Renal pelvis (tissue), 4 donors: ENCODE results near the gene ZFHX3. TPM values are rescaled to one million over a fixed set of nuclear protein-coding genes. Genes with fewer than 3 reads are reported as not detected.
A peak's percentile ranks its signal among the peaks of the same experiment; 100 is the strongest.

Experiments used
- DNase-seq: peaks from one replicate; pipeline ENCODE4 v3.0.0-alpha.2; 2013
- polyA plus RNA-seq, 3 donors: library from polyadenylated mRNA; unstranded; fragments of 120-200 nt; gene quantifications; one replicate each; pipeline ENCODE4 v1.2.1, GENCODE V29; 2013; ENCODE audit not compliant: insufficient read length in 3 of 3

Gene ZFHX3
- polyA plus RNA-seq, 3 donors: 17.6 to 24.2 (median 23.3) TPM

DNA sequence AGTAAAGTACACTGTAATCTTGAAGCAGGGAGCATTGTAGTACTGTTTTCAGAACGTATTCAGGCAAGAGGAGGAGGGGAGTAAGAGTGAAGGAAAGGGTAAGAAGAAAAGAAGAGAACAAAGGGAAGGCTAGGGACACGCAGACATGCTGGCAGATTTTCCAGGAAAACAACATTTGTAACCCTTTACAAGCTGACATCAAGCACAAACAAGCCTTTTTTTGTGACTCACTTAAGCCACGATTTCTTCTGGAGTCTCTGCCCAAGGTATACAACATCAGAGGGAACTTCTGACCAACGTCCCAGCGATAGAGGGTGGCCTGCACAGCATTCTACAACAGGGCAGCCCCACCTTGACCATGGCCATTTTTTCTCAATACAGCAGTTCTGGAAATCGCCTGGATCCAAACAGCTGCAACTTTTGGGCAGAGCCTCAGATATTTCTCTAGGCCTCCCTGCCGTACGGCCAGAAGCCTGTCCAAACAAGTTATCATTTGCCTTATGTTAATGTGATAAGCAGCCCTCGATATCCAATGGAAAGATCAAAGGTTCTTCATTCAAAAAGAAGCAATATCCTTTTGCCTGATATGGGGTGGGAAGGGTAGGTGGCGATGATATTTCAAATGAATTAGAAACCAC, 247.3 kb downstream of the ZFHX3 start:
- DNase-seq: no peak

DNA sequence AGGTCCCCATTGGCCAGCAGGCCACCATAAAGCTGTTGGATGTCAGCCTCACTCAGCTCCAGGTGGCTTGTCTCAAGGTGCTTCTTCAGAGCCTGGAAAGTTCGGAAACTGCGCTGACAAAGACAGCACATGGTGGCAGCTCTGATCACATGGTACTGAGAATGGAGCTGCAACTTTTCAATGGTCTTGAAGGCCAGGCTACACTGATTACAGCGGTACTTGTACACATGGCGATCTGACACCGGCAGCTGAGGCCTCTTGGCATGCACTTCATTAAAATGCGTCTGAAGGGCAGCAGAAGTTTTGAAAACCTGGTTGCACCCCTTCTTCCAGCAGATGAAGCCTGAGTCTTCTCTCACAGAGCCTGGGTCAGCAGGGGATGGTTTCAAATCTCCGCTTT, 249.7 kb downstream of the ZFHX3 start:
- DNase-seq: no peak

DNA sequence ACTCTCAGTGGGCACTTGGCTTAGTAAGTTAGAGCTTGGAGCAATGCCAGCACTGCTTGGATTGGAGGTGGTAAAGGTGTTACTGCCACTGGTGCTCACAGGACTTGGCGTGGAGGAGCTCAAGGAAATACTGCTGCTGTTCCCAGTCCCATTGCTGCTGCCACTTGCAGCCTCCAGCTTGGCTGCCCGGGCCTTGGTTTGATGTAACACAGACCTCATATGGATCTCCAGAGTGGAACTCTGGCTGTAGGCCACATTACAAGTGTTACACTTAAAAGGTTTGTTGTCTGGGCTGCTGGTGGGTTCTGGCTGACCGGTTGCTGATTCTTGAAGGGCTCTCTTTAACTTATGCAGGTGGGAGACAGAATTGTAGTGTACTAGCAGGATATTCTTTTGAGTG, 250.3 kb downstream of the ZFHX3 start:
- no peak for DNase-seq

DNA sequence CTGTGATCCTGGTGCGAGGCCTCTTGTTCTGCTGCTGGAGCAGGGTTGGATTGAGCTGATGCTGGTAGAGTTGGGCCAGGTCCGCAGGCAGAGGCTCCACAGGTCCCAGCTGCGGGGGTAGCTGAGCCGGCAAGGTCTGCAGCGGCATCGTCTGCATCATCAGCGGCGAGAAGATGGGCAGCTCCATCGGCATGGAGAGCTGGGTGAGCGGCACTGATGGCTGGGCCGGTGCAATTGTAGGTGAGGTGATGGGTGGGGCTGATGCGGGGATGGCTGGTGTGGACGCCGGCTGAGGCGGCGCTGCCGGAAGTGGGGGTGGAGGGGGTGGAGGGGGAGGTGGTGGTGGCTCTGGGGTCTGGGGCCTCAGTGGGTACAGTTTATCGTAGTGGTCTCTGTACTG, 251.7 kb downstream of the ZFHX3 start:
- no peak for DNase-seq

DNA sequence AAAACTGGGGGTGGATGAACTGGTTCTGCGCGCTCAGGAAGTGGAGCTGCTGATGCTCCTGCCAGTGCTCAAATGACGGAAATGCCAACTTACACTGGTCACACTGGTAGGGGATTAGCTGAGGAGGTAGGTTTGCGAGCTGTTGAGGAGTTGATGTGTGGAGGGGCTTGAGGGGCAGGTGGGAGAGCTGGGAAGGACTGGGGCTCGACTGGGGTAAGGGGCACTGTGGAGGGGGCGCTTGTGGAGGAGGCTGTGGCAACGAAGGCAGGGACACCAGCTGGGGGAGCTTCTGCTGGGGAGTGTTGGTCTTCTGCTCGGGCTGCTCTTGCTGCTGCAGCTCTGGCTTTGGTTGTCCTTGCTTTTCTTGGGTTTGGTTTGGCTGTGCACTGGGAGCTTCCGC, 252.9 kb downstream of the ZFHX3 start:
- no peak for DNase-seq

DNA sequence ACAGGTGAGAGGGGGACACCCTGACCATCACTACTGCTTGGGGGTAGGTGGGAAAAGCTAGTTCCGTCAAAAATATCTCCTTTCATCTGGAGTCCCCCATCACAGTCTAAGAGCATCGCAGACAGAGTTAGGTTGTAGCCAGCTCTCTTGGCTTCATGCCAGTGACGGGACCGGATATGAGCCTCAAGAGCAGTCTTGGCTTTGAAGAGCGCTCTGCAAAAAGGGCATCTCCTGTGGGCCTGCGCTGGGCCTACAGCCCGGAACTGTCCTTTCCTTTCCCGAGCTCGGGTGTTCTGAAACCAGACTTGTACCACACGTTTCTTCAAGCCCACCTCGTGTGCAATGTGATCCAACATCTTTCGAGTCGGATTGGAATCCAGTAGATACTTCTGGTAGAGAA, 253.6 kb downstream of the ZFHX3 start:
- no peak for DNase-seq

DNA sequence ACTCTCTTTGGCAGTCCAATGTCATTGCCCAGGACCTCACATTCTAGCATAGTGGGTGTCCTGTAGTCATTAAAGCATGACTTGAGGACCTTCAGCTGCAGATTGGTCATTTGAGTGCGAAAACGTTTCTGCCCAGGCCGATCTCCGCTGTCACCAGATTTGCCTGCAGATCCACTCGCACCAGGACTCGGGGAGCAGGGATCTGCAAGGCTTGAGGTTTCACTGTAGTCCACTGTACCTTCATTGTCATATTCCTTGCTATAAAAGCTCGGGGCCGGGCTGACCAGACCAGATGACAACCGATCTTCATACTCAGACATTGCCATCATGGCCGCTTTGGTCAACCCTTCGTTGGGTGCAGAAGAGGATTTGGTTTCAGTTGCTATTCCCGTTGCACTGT, 254.2 kb downstream of the ZFHX3 start:
- no peak for DNase-seq

DNA sequence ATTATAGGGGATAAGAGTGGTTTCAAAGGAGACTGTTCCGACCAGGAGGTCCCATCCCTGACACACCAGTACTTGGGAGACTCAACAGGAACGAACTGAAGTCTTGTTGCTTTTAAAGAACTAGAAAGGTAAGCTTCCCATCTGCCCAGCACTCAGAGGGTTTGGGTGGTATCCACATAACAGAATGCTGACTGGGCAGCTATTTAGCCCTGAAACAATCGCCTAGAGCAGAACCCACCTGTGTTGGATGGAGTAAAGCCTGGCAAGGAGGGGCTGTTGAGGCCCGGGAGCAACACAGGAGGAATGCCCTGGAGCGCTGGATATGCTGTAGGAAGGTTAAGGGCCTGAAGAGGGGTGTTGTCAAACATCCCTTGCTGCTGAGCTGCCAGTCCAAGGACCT, 254.9 kb downstream of the ZFHX3 start:
- DNase-seq: no peak

DNA sequence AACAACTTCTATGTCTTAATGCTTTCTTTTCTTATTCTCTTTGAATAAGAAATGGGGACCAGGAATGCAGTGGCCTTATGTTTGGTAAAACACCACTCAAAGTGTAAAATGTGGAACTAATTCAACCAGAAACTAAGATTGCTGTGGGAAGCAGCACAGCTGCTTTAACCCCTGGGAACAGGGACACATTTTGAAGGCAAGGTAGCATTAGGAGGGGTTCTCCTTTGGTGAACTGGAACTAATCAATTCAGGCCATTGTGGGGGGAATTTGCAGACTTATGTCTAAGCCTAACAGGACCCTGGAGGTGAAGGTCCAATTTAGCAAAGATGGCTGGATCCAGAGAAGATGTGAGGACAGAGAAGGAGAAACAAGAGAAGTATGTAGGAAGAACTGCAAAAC, 256.1 kb downstream of the ZFHX3 start:
- no peak for DNase-seq

DNA sequence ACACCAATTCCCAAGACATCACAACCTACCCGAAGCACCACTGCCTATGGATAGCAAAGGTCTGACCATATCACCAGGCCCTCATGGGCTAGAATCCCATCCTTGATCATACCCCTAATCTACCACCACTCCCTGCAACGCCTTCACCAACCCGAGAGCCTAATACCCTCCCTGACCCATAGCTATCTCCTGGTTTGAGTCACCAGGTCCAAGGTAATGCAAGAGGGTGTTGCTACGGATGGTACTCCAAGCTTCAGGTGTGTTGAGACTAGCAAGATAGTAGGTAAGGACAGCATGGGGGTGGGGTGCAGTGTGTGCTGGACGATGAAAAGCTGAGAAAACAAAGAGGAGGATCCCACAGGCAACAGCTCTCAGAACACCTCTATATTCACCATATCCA, 258.0 kb downstream of the ZFHX3 start:
- no peak for DNase-seq

DNA sequence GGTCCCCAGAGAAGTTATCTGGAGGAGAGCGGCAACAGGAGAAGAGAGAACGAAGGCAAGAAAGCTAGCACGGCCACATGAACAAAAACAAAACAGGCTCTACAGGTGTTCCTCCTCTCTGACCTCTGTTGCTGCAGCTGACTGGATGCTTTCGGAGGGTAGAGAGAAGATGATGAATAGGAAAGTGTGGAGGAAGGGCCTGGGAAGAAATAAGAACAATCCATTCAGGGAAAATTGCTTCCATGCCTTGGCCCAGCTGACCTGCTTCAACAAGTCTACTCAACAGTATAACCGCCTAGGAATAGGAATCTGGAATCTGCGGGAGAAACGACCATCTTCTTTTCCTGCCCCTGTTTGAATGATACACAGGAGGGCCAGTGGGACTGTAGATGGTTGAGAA, 258.5 kb downstream of the ZFHX3 start:
- DNase-seq: no peak

DNA sequence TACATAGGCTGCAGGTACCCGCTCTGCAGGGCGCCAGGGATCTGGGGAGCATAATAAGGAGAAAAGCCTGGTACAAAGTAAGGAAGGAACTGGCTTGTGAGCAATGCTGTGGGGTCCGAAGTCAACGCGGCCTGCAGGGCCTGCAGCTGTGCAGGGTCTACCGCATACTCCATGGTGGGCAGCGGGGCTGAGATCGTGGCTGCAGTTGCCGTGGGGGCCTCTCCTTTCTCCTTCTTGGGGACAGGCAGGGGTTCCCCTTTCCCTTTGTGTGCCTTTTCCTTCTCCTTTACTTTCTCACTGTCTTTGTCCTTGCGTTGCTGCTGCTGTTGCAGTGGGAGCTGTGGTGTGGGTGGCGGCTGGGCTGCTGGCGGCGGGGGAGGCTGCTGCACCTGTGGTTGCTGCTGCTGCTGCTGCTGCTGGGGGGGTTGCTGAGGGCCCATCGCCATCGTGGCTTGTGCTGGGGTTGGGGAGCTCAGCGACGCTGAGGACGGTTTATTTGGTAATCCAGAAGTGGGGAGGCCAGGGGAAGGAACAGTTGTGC, 259.6 kb downstream of the ZFHX3 start:
- no peak for DNase-seq

DNA sequence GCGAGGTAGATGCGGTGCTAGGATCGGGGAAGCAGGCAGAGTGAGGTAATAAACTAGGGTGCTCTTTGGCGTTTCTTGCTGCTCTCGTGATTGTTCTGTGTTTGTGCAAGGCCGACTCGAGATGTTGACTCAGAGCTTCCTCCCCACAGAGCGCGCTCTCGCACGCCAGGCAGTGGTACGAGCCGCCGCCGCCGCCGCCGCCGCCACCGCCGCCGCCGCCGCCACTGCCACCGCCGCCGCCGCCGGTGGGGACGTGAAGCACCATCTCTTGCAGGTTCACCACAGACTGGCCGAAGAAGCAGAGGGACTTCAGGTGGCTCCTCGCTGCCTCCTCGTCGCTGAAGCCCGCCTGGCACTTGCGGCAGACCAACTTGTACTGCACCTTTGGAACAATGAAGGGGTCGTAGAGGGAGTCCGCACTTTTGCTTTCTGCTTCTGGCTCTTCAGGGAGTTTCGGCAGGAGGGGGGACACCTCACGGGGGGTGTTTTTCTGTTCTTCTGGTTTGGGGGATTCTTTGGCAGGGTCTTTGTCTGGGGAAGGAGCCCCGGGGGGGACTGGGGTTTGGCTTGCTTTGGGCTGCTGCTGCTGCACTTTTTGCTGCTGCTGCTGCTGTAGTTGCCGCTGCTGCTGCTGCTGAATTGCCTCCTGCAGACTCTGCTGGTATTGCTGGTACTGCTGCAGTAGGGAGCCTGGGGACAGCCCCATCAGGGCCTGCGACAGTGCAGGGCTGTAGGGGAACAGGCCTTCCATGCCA, 260.2 kb downstream of the ZFHX3 start:
- DNase-seq: peak; percentile 60

DNA sequence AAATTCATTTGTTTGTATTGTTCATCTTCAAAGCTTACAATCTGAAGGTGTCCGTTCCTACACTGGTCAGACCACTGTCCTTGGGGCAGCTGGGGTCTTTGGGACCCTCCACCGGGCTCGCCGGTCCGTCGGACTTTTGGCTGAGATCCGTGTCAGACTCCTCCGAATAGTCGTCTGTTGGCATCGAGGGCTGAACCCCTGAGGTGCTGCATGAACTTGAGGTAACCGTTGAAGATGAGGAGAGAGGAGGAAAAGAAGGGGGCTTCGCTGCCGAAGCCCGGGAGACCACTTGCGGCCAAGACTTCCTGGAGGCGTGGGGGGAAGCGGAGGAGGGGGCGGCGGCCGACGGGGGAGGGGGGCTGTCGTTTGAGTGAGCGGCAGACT, 260.8 kb downstream of the ZFHX3 start:
- no peak for DNase-seq

DNA sequence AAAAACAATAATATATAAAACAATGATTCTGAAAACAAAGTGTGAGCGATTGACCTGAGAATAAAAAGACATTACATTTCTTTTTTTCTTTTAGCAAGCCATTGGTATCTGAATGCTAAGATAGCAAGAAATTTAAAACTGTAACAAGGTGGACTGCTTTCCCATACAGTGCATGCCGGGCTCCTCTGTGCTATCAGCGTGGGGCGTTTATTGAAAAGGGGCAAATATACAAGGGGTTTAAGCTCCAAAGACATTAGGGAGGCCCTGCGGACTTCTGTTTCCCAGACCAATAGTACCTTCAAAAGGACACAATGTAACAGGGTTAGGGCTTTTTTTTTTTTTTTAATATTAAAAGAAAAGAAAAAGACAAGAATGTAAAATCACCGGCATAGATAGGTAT, 261.3 kb downstream of the ZFHX3 start:
- no peak for DNase-seq

DNA sequence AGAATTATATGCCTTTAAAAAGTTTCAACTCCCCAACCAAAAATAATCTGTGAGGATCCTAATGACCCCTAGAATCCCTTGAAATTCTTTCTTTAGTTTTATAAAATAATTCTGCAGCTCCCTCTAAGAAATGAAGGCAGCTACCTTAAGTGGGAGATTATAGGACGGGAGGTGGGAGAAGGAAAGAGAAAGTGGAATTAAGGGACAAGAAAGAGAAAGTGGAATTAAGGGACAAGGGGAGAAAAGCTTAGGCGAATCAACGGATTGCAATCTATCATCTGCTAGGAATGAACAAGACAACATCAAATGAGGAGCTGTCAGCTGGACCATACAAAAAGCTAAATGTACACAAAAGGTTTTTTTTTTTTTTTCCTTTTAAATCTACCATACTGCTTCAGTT, 262.0 kb downstream of the ZFHX3 start:
- DNase-seq: no peak

DNA sequence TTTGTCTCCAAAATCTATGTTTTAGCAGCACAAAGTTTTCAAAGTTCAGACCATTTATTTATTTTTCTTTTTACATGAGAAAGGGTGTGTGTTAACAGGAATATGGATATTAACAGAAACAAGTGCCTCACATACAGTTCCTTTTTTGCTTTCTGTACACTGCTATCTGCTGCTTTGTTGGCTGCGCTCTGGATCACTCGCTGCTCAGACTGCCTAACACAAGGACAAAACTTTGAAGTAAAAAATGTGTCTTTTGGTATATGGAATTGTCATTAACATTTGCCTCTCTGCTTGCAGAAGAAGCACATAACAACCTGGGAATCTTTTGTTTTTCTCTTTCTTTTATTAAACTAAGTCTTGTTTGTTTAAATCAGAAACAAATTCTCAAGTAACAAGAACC, 262.8 kb downstream of the ZFHX3 start:
- DNase-seq: no peak

DNA sequence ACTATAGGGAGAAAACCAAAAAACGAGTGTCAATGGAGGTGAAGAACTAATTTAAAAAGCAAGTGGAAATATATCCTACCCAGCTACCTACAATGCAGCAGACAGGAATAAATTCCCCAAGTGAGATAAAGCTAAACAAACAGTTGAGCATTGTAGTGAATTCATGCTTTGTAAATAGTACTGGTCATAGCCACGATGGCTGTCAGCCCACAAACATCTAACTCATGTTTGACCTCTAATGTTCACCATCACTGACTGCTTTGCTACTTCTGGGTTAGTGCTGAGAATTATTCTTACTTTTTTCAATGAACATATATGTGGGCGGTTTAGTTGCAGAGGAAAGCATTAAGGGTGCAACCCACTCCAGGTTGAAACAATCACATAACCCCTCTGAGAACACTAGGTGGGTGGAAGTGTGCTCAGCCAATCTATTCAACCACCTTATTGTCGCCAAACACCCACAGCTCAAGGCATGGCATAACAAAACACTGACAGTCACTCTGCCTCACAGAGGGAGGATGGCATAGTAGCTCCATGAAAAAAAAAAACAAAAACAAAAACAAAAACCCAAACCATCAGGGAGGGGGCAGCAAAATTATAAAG, 264.1 kb downstream of the ZFHX3 start:
- DNase-seq: no peak

DNA sequence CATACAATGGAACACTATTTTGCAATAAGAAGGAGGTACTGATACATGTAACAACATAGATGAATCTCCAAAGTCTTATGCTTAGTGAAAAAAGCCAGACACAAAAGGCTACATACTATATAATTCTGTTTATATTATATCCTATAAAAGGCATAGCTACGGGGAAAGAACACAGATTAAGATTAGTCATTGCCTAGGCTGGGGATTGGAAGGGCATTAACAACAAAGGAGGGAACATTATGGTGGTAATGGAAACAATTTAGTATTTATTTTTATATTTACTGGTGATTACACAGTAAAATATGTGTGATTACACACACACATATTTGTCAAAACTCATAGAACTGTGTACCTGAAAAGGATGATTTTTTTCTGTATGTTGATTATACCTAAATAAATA, 278.1 kb downstream of the ZFHX3 start:
- DNase-seq: no peak

DNA sequence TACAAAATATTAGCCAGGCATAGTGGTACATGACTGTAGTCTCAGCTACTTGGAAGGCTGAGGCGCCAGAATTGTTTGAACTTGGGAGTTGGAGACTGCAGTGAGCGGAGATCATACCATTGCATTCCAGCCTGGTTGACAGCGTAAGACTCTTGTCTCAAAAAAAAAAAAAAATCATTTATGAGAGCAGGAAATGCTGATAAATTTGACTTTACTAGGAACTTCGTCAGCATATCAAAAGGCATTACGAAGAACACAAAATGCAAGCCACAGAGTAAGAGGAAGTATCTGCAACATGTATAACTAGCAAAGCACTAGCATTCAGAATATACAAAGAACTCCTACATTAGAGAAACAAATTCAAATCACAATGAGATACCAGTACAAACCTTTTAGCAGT, 279.3 kb downstream of the ZFHX3 start:
- DNase-seq: no peak

DNA sequence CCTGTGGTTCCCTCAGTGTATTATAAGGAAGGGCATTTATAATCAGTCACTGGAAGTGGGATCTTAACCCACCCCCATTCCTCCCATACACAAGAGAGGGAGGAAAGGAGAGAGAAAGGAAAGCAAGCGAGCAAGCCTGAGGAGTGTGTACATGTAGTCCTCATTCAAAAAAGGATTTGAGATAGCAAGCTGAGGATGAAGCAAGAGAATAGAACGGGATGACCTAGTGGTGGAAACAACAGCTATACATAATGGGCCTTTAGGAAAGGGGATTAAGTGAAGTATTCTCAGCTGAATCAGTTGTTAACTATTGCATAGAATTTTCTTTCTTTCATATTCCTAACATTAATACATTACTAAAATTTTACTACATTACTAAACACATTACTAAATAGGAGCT, 281.4 kb downstream of the ZFHX3 start:
- no peak for DNase-seq

DNA sequence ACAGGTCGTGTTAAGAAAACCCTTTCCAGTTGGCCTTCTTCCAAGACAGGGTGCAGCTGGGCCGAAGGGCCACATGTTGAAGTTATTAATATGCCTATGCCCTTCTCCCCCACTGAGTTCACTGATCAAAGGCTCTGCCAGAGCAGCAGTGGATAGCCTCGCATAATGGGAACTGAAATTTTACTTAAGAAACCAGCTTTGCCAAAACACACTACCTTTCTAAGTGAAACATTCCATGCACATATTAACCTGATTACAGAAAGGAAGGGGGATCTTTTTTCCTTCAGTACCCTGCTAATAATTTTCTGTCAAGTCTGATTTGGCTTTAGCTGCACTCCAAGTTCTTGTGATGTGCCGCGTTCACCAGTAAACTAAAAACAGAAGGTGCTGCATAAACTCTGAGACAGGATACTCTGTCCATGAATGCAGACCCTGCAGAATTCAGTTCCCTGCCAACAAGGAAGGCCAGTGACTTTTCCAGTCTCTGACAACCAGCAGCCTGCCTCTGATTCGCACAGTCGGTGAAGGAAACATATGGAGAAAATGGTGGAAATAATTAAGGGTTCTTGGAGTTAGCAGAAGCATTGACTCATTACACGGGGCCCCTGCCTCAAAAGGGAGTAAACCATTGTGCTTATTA, 283.8 kb downstream of the ZFHX3 start:
- peak; percentile 33 for DNase-seq

DNA sequence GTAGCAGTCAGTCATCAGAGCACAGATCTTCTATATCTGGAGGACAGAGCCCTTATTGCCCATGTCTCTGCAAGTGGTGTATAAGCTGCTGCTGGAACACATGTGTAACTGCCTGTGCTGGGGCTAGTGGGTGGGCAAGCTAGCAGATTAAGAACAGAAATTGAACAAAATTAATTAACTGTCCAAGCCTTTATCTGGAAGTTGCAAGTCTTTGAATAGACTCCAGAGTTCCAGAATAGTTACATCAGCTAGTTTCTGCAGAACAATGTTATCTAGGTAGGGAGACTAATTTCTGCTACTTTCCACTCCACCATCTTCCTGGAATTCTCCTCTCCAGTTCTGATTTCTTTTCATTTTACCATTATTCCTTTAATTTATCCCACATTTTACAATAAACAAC, 287.3 kb downstream of the ZFHX3 start:
- no peak for DNase-seq
